ENCODE data around the gene HSF2. TPM values are rescaled to one million over a fixed set of nuclear protein-coding genes. Genes with fewer than 3 reads are reported as not detected.

HSF2 gene
- total and polyA plus RNA-seq, 2 donors from 2014 or later: 7.8 to 9.5 TPM

DNA sequence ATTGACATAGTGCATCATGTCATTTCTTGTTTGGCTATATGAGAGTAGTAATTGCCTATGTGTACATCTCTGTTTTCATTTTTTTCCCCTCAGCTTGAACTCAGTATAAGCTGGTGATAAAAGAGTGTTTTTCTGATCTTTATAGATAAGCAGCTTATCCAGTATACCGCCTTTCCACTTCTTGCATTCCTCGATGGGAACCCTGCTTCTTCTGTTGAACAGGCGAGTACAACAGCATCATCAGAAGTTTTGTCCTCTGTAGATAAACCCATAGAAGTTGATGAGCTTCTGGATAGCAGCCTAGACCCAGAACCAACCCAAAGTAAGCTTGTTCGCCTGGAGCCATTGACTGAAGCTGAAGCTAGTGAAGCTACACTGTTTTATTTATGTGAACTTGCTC lies 32.3 kb downstream of the HSF2 start:
- Histone ChIP-seq H3K27ac (ENCODE audit: low read depth in 2 of 2, low read length in 2 of 2) (no peak overlapping the region), H3K27me3 (ENCODE audit: control insufficient read depth, insufficient read depth, low read length) (no peaks in the 10 kb centered on the region), H3K9me3 (ENCODE audit: control insufficient read depth in 2 of 3, insufficient read depth in 1 of 3, low read length in 3 of 3) (no peaks in the 10 kb centered on the region), H3K4me1 (ENCODE audit: control insufficient read depth in 2 of 3, insufficient read depth in 2 of 3, low read depth in 1 of 3, low read length in 3 of 3) (no peaks in the 10 kb centered on the region), H3K4me3 (ENCODE audit: low read length in 3 of 3) (no peak overlapping the region), H3K9ac (ENCODE audit: low read length in 3 of 3) (no peak overlapping the region), H3K36me3 (ENCODE audit: control insufficient read depth in 2 of 3, insufficient read depth in 3 of 3, low read length in 3 of 3) (peaks cover under 1 to 8% (median 7%) of the 10 kb centered on the region in 3 donors)
- no peak for TF ChIP-seq CTCF (IDR thresholded peaks at IDR 0.05; ENCODE audit: borderline replicate concordance, extremely low read depth, insufficient read depth)
- FAIRE-seq: no peak
- no peak for DNase-seq
- intact Hi-C loops (cut with DNase I): no loop called here

DNA sequence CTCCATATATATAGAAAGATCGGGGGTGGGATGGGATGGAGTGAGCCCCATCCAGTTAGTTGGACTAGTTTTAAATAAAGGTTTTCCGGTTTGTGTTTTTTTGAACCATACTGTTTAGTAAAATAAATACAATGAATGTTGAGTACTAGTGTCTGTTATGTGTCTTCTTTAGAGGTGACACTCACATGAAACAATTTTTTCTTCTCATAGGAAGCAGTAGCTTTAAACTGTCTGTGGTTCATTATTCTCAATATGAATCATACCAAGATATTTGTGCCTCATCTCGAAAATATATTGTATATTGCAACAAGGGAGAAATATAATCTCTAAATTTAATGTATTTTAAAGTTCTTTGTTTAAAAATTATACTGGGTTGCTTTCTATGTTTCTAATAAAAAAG lies 33.4 kb downstream of the HSF2 start:
- TF ChIP-seq CTCF (IDR thresholded peaks at IDR 0.05; ENCODE audit: borderline replicate concordance, extremely low read depth, insufficient read depth): no peak
- peaks cover 0 to 12% (median 7%) of the 10 kb centered on the region in 3 donors for H3K36me3 ChIP-seq (ENCODE audit: control insufficient read depth in 2 of 3, insufficient read depth in 3 of 3, low read length in 3 of 3)
- H3K27ac ChIP-seq (ENCODE audit: low read depth in 2 of 2, low read length in 2 of 2): no peak overlapping the region
- H3K4me1 ChIP-seq (ENCODE audit: control insufficient read depth in 2 of 3, insufficient read depth in 2 of 3, low read depth in 1 of 3, low read length in 3 of 3): no peaks in the 10 kb centered on the region
- no peak overlapping the region for H3K4me3 ChIP-seq (ENCODE audit: low read length in 3 of 3)
- DNase-seq: no peak
- no peak overlapping the region for H3K9ac ChIP-seq (ENCODE audit: low read length in 3 of 3)
- H3K27me3 ChIP-seq (ENCODE audit: control insufficient read depth, insufficient read depth, low read length): no peaks in the 10 kb centered on the region
- H3K9me3 ChIP-seq (ENCODE audit: control insufficient read depth in 2 of 3, insufficient read depth in 1 of 3, low read length in 3 of 3): no peaks in the 10 kb centered on the region
- no peak for FAIRE-seq
- intact Hi-C loops (cut with DNase I): no loop called here

DNA sequence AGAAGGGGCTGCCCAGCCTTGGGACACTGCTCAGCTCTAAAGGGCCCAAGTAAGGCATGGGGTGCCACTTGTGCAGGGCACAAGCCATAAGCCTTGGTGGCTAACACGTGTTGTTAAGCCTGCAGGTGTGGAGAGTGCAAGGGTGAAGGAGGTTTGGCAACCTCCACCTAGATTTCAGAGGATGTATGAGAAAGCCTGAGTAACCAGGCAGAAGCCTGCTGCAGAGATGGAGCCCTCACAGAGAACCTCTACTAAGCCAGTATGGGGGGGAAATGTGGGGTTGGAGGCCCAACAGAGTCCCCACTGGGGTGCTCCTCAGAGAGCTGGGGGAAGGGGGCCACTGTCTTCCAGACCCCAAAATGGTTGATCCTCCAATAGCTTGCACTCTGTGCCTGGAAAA lies 39.5 kb downstream of the HSF2 start:
- Histone ChIP-seq H3K9ac (ENCODE audit: low read length in 3 of 3) (no peak overlapping the region), H3K4me1 (ENCODE audit: control insufficient read depth in 2 of 3, insufficient read depth in 2 of 3, low read depth in 1 of 3, low read length in 3 of 3) (no peaks in the 10 kb centered on the region), H3K27ac (ENCODE audit: low read depth in 2 of 2, low read length in 2 of 2) (no peak overlapping the region), H3K36me3 (ENCODE audit: control insufficient read depth in 2 of 3, insufficient read depth in 3 of 3, low read length in 3 of 3) (peaks cover 5 to 21% (median 7%) of the 10 kb centered on the region in 3 donors), H3K9me3 (ENCODE audit: control insufficient read depth in 2 of 3, insufficient read depth in 1 of 3, low read length in 3 of 3) (peaks cover 0 to 4% (median 0%) of the 10 kb centered on the region in 3 donors), H3K4me3 (ENCODE audit: low read length in 3 of 3) (no peak overlapping the region), H3K27me3 (ENCODE audit: control insufficient read depth, insufficient read depth, low read length) (no peaks in the 10 kb centered on the region)
- TF ChIP-seq CTCF (IDR thresholded peaks at IDR 0.05; ENCODE audit: borderline replicate concordance, extremely low read depth, insufficient read depth): no peak
- FAIRE-seq (no peak), DNase-seq (no peak)
- intact Hi-C loops (cut with DNase I): no loop called here

DNA sequence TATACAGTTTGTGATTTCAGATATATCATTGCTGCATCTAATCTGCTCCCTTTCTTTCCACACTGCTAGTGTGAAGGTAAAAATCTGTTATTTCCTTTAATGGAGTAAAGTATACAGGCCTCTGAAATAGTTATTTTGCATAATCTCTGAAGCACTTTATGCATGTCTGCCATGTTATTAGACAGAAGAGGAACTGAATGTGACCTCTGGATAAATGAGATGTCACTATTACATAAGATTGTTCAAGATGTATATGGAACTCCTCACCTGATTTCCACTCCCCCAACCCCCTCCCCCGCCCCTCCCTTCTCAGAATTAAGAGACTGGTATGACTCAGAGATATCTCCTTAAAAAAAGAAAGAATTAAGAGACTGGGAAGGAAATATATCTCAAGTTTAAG lies 45.8 kb downstream of the HSF2 start:
- intact Hi-C loops (cut with DNase I): no loop called here
- no peaks in the 10 kb centered on the region for H3K27me3 ChIP-seq (ENCODE audit: control insufficient read depth, insufficient read depth, low read length)
- H3K9ac ChIP-seq (ENCODE audit: low read length in 3 of 3): no peak overlapping the region
- no peak for DNase-seq
- H3K9me3 ChIP-seq (ENCODE audit: control insufficient read depth in 2 of 3, insufficient read depth in 1 of 3, low read length in 3 of 3): no peaks in the 10 kb centered on the region
- FAIRE-seq: no peak
- TF ChIP-seq CTCF (IDR thresholded peaks at IDR 0.05; ENCODE audit: borderline replicate concordance, extremely low read depth, insufficient read depth): no peak
- H3K36me3 ChIP-seq (ENCODE audit: control insufficient read depth in 2 of 3, insufficient read depth in 3 of 3, low read length in 3 of 3): peaks cover 6 to 19% (median 7%) of the 10 kb centered on the region in 3 donors
- no peak overlapping the region for H3K27ac ChIP-seq (ENCODE audit: low read depth in 2 of 2, low read length in 2 of 2)
- no peaks in the 10 kb centered on the region for H3K4me1 ChIP-seq (ENCODE audit: control insufficient read depth in 2 of 3, insufficient read depth in 2 of 3, low read depth in 1 of 3, low read length in 3 of 3)
- no peak overlapping the region for H3K4me3 ChIP-seq (ENCODE audit: low read length in 3 of 3)

Data from kidney (tissue), 14 donors.